Measurements from ENCODE around the gene TRAPPC2B. TPM values are rescaled to one million over a fixed set of nuclear protein-coding genes. Genes with fewer than 3 reads are reported as not detected.

The TRAPPC2B gene
- total and polyA plus RNA-seq, 2 of the 13 experiments (the other 11 are each of a cell fraction or from before 2014, with no cell fraction given), result 13.3 to 17.7 TPM

DNA sequence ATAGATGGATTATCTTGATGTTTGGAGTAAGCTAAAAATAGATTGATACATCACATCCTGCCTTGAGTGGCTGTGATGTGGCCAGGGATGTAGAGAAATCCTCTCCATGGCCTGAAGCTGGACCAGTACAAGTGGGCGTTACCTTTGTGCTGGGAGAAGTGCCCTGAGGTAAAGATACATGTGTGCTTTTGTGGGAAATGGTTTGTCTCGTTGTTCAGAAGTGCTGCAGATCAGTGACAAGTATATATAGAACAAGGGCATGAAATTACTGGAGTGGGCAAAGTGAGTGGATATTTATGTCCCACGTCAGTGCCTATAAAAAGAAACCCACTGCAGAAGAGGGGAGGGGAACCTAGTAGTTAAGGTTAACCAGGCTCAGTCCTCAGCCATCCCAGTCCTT, 24.5 kb upstream of the TRAPPC2B start:
- intact Hi-C loops (cut with micrococcal nuclease; ENCODE audit: unreplicated experiment) (no loop called here), in situ Hi-C loops (cut with HindIII; ENCODE audit: extremely low pct_ligation_motif_present, low pct_unique_long_range_greater_than_20kb) (no loop called here)
- Histone ChIP-seq H3K4me1 (ENCODE audit: insufficient read depth, low read length) (peaks cover 6% of the 10 kb centered on the region; the same call in 1 of the 2 replicates), H3K9me3 (ENCODE audit: low read length) (no peaks in the 10 kb centered on the region), H3K4me3 (replicated peaks in 1 of 3; ENCODE audit: insufficient read depth in 1 of 3, low read depth in 2 of 3, low read length in 3 of 3) (no peak overlapping the region), H3K27me3 (ENCODE audit: control insufficient read depth in 1 of 2, insufficient read depth in 2 of 2, low read length in 2 of 2) (no peaks in the 10 kb centered on the region; a peak in 1 of 5 replicates), H3K79me2 (ENCODE audit: insufficient read depth, low read length) (no peaks in the 10 kb centered on the region), H4K20me1 (ENCODE audit: insufficient read depth, low read length) (no peaks in the 10 kb centered on the region), H3K27ac (ENCODE audit: extremely low read length, insufficient read depth, low read length) (no peak overlapping the region), H2AFZ (ENCODE audit: low read length) (no peak overlapping the region), H3K4me2 (ENCODE audit: low read depth, low read length) (no peak overlapping the region), H3K36me3 (replicated peaks in 1 of 2; ENCODE audit: control insufficient read depth in 1 of 2, insufficient read depth in 2 of 2, low read length in 2 of 2) (no peaks in the 10 kb centered on the region), H3K9ac (ENCODE audit: insufficient read depth, low read depth, low read length) (no peak overlapping the region)
- BruUV-seq (replicated peaks), result no TSS peak
- no peak for ATAC-seq
- ChIA-PET POLR2A (no interaction called here), CTCF (ENCODE audit: low intra/inter-chr PET ratio, low total read pairs) (no interaction called here)
- FAIRE-seq, result no peak
- 24% methylated on average over 3 of the region's 3 CpGs for WGBS (ENCODE audit: low lambda C conversion rate)
- TF ChIP-seq PITX1 (CRISPR knock-in tag; IDR thresholded peaks at IDR 0.05) (no peak), SETDB1 (CRISPR knock-in tag; IDR thresholded peaks at IDR 0.05; ENCODE audit: borderline replicate concordance) (no peak), ZNF562 (CRISPR knock-in tag; IDR thresholded peaks at IDR 0.05; ENCODE audit: borderline replicate concordance) (no peak), TAF1 (CRISPR knock-in tag; IDR thresholded peaks at IDR 0.05) (no peak), ZNF12 (CRISPR knock-in tag; IDR thresholded peaks at IDR 0.05) (no peak), ZNF3 (CRISPR knock-in tag; IDR thresholded peaks at IDR 0.05) (no peak), FOXM1 (CRISPR knock-in tag; IDR thresholded peaks at IDR 0.05) (no peak), SP140L (CRISPR knock-in tag; IDR thresholded peaks at IDR 0.05; ENCODE audit: borderline replicate concordance) (no peak), ZNF431 (CRISPR knock-in tag; IDR thresholded peaks at IDR 0.05; ENCODE audit: borderline replicate concordance, low read depth) (no peak), XBP1 (CRISPR knock-in tag; IDR thresholded peaks at IDR 0.05) (no peak), STAG1 (CRISPR knock-in tag; IDR thresholded peaks at IDR 0.05) (no peak), ZNF564 (CRISPR knock-in tag; IDR thresholded peaks at IDR 0.05) (no peak), EED (CRISPR knock-in tag; IDR thresholded peaks at IDR 0.05) (no peak), HNRNPUL1 (IDR thresholded peaks at IDR 0.05; ENCODE audit: low read depth, low read length) (no peak), TRIM22 (IDR thresholded peaks at IDR 0.05) (no peak), ZBTB8A (CRISPR knock-in tag; IDR thresholded peaks at IDR 0.05; ENCODE audit: borderline replicate concordance, low read depth) (no peak)
- TF ChIP-seq, protein P1, sequence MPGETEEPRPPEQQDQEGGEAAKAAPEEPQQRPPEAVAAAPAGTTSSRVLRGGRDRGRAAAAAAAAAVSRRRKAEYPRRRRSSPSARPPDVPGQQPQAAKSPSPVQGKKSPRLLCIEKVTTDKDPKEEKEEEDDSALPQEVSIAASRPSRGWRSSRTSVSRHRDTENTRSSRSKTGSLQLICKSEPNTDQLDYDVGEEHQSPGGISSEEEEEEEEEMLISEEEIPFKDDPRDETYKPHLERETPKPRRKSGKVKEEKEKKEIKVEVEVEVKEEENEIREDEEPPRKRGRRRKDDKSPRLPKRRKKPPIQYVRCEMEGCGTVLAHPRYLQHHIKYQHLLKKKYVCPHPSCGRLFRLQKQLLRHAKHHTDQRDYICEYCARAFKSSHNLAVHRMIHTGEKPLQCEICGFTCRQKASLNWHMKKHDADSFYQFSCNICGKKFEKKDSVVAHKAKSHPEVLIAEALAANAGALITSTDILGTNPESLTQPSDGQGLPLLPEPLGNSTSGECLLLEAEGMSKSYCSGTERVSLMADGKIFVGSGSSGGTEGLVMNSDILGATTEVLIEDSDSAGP (CRISPR knock-in tag; IDR thresholded peaks at IDR 0.05; ENCODE audit: borderline replicate concordance), result no peak
- DNase-seq (ENCODE audit: low spot score), result no peak
